WTC11 (cell line): ENCODE data around the gene B4GALT2. TPM values are rescaled to one million over a fixed set of nuclear protein-coding genes. Genes with fewer than 3 reads are reported as not detected.

Source experiments
- ATAC-seq: fragments of 200-7000 bp; cut with Tn5 transposase; 2 replicates; pipeline ENCODE4 v1.10.0; 2021; ENCODE audit warnings: mild to moderate bottlenecking, moderate library complexity
- CTCF ChIA-PET: fragments of 300-600 bp; sonication (Branson Sonifier 250); formaldehyde crosslinking; loops from one replicate; lab custom pipeline; 2021; ENCODE audit warnings: antibody characterized with exemption; lab: Charles Lee
- POLR2A ChIA-PET: fragments of 350-600 bp; sonication (Branson Sonifier 250); formaldehyde crosslinking; loops from one replicate; lab custom pipeline; 2021; ENCODE audit warnings: antibody characterized with exemption; lab: Charles Lee
- DNase-seq: peaks from one replicate; pipeline ENCODE4 v3.0.0; 2021; ENCODE audit warnings: low spot score
- H3K27ac Mint-ChIP-seq: 2 replicates; pipeline ENCODE4 v1.8.0; 2021; ENCODE audit warnings: mixed read lengths
- H3K27me3 Mint-ChIP-seq: 2 replicates; pipeline ENCODE4 v1.8.0; 2021; ENCODE audit warnings: low read depth, mild to moderate bottlenecking, moderate library complexity, mixed read lengths
- H3K36me3 Mint-ChIP-seq: 2 replicates; pipeline ENCODE4 v1.8.0; 2021; ENCODE audit warnings: mixed read lengths
- H3K4me1 Mint-ChIP-seq: 2 replicates; pipeline ENCODE4 v1.8.0; 2022; ENCODE audit warnings: mixed read lengths
- H3K4me3 Mint-ChIP-seq: 2 replicates; pipeline ENCODE4 v1.8.0; 2021; ENCODE audit warnings: mild to moderate bottlenecking, moderate library complexity, mixed read lengths
- H3K9me3 Mint-ChIP-seq: 2 replicates; pipeline ENCODE4 v1.8.0; 2021; ENCODE audit warnings: mixed read lengths
- CREM ChIP-seq: sonication (generic); formaldehyde crosslinking; IDR thresholded peaks from 2 replicates; pipeline ENCODE4 v1.8.1; 2022; ENCODE audit warnings: mild to moderate bottlenecking, missing genetic modification reagents, moderate library complexity
- CTCF ChIP-seq: fragments of 200-600 bp; IDR thresholded peaks from 2 replicates; pipeline ENCODE4 v1.8.0; 2022; ENCODE audit warnings: antibody characterized with exemption
- E2F5 ChIP-seq: sonication (generic); formaldehyde crosslinking; IDR thresholded peaks from 2 replicates; pipeline ENCODE4 v1.8.1; 2022; ENCODE audit warnings: mild to moderate bottlenecking, moderate library complexity, missing genetic modification reagents
- GABPB1 ChIP-seq: sonication (generic); formaldehyde crosslinking; IDR thresholded peaks from 2 replicates; pipeline ENCODE4 v1.8.1; 2023; ENCODE audit warnings: mild to moderate bottlenecking, missing genetic modification reagents
- JUN ChIP-seq: sonication (generic); formaldehyde crosslinking; IDR thresholded peaks from 2 replicates; pipeline ENCODE4 v1.8.0; 2023; ENCODE audit warnings: mild to moderate bottlenecking, missing genetic modification reagents
- KAT7 ChIP-seq: sonication (generic); formaldehyde crosslinking; IDR thresholded peaks from 2 replicates; pipeline ENCODE4 v1.8.1; 2023; ENCODE audit warnings: missing genetic modification reagents, mild to moderate bottlenecking, borderline replicate concordance
- NFE2L1 ChIP-seq: sonication (generic); formaldehyde crosslinking; IDR thresholded peaks from 2 replicates; pipeline ENCODE4 v1.8.1; 2023; ENCODE audit warnings: missing genetic modification reagents
- NR2C2 ChIP-seq: sonication (generic); formaldehyde crosslinking; IDR thresholded peaks from 2 replicates; pipeline ENCODE4 v1.8.0; 2022; ENCODE audit warnings: mild to moderate bottlenecking, missing genetic modification reagents
- SP1 ChIP-seq: sonication (generic); formaldehyde crosslinking; conservative IDR thresholded peaks from 2 replicates; pipeline ENCODE4 v1.8.1; 2022; ENCODE audit warnings: missing genetic modification reagents
- TCF7 ChIP-seq: sonication (generic); formaldehyde crosslinking; IDR thresholded peaks from 2 replicates; pipeline ENCODE4 v1.8.0; 2022; ENCODE audit warnings: mild to moderate bottlenecking, low read depth, missing genetic modification reagents, moderate library complexity
- ZNF138 ChIP-seq: sonication (generic); formaldehyde crosslinking; conservative IDR thresholded peaks from 2 replicates; pipeline ENCODE4 v1.8.1; 2022; ENCODE audit warnings: mild to moderate bottlenecking, moderate library complexity, missing genetic modification reagents
- ZNF671 ChIP-seq: fragments of 250-450 bp; sonication (Bioruptor Pico); IDR thresholded peaks from 2 replicates; pipeline ENCODE4 v1.8.0; 2021; ENCODE audit warnings: mild to moderate bottlenecking
- total RNA-seq: library from RNA; stranded (reverse); gene quantifications from 3 replicates; pipeline ENCODE4 v1.2.3, GENCODE V29; 2021
- TF ChIP-seq, protein P1 (sequence below): sonication (generic); formaldehyde crosslinking; IDR thresholded peaks from 2 replicates; pipeline ENCODE4 v1.8.0; 2023; ENCODE audit warnings: missing genetic modification reagents, mild to moderate bottlenecking, borderline replicate concordance
- TF ChIP-seq, protein P2 (sequence below): sonication (generic); formaldehyde crosslinking; IDR thresholded peaks from 2 replicates; pipeline ENCODE4 v1.8.1; 2023; ENCODE audit warnings: mild to moderate bottlenecking, missing genetic modification reagents, moderate library complexity
- TF ChIP-seq, protein P3 (sequence below): fragments of 250-450 bp; sonication (Bioruptor Pico); IDR thresholded peaks from 2 replicates; pipeline ENCODE4 v1.9.0; 2021; ENCODE audit warnings: mild to moderate bottlenecking, borderline replicate concordance

The B4GALT2 gene
- total RNA-seq, 1 experiment from 2014 or later, result 66.7 TPM

DNA sequence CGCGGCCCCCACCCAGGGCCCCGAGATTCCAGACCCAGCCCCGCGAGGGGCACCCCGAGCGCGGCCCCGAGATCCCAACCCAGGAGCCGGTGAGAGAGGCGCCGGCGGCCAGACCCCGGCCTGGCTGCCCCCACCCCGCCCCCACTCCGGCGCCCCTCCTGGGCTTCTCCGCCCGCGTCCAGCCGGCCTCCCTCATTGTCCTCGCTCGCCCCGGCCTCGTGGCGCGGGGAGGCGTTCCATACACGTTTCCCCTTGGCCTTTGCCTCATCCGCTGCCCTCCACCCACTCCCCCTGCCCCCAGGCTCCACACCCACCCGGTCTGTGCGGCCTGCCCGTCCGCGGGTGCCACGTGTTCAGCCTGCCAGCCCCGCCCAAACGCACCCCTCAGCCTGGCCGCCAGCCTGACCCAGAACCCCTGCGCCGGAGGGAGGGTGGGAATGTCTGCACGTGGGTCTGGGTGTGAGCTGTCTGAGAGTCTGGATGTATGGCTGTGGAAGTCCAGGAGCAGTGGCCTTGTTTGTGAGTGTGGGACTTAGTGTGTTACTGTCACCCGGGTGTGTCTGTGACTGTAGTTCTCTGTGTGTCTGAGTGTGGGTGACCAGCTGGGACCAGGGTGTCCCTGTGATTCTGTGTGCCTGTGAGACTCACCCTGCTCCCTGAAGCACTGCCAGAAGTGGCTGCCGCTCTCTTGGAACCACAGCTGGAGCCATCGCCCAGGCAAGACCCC lies 681 bp downstream of the B4GALT2 start (continued):
- TF ChIP-seq E2F5 (CRISPR knock-in tag) (no peak), NR2C2 (CRISPR knock-in tag) (peak; percentile 46), SP1 (CRISPR knock-in tag) (no peak)

GRCh38 chr1:43980255-43981134 lies 1.5 kb downstream of the B4GALT2 start:
- no peak overlapping the region for H3K27ac Mint-ChIP-seq
- peak overlapping the region; percentile 84 for H3K4me3 Mint-ChIP-seq
- no peaks in the 10 kb centered on the region; the same call in 1 of the 2 replicates for H3K27me3 Mint-ChIP-seq
- H3K9me3 Mint-ChIP-seq, result no peaks in the 10 kb centered on the region
- CTCF ChIA-PET, result interaction anchor here (1.1 kb wide), 1 partner anchor 12 kb away, joined by 4 read pairs; no protein-coding TSS in a partner anchor
- DNase-seq (no peak), ATAC-seq (no peak)
- peaks cover 31% of the 10 kb centered on the region for H3K4me1 Mint-ChIP-seq
- POLR2A ChIA-PET, result interaction anchor here (0.6 kb wide), 1 partner anchor 8 kb away, joined by 3 read pairs; no protein-coding TSS in a partner anchor
- H3K36me3 Mint-ChIP-seq, result peaks cover 27% of the 10 kb centered on the region
- TF ChIP-seq NFE2L1 (CRISPR knock-in tag) (0 out of 2 replicates have a peak, but pooled peaks have one; percentile 18), CTCF (no peak)

DNA sequence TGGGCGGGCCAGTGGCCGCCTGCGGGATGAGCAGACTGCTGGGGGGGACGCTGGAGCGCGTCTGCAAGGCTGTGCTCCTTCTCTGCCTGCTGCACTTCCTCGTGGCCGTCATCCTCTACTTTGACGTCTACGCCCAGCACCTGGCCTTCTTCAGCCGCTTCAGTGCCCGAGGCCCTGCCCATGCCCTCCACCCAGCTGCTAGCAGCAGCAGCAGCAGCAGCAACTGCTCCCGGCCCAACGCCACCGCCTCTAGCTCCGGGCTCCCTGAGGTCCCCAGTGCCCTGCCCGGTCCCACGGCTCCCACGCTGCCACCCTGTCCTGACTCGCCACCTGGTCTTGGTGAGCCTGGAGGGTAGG lies 2.1 kb downstream of the B4GALT2 start:
- ChIA-PET POLR2A (no interaction called here), CTCF (no interaction called here)
- peaks cover 27% of the 10 kb centered on the region for H3K4me1 Mint-ChIP-seq
- no peak for ATAC-seq
- no peak for TF ChIP-seq JUN (CRISPR knock-in tag)
- TF ChIP-seq, all 79 proteins: peak for 0
- H3K36me3 Mint-ChIP-seq, result peaks cover 29% of the 10 kb centered on the region
- no peak for DNase-seq
- no peak overlapping the region for H3K27ac Mint-ChIP-seq
- H3K4me3 Mint-ChIP-seq, result no peak overlapping the region; the same call in 1 of the 2 replicates
- H3K27me3 Mint-ChIP-seq, result no peaks in the 10 kb centered on the region; the same call in 1 of the 2 replicates
- H3K9me3 Mint-ChIP-seq, result no peaks in the 10 kb centered on the region

GRCh38 chr1:43981636-43982035 lies 2.6 kb downstream of the B4GALT2 start:
- DNase-seq (no peak), ATAC-seq (no peak)
- Mint-ChIP-seq H3K27me3 (no peaks in the 10 kb centered on the region; the same call in 1 of the 2 replicates), H3K36me3 (peaks cover 24% of the 10 kb centered on the region), H3K9me3 (no peaks in the 10 kb centered on the region), H3K4me3 (no peak overlapping the region), H3K4me1 (peaks cover 24% of the 10 kb centered on the region), H3K27ac (no peak overlapping the region)
- CTCF ChIA-PET, result no interaction called here
- POLR2A ChIA-PET, result no interaction called here
- TF ChIP-seq ZNF671 (CRISPR knock-in tag) (no peak), CREM (CRISPR knock-in tag) (no peak), ZNF138 (CRISPR knock-in tag) (no peak), KAT7 (no peak), TCF7 (CRISPR knock-in tag) (no peak), GABPB1 (CRISPR knock-in tag) (no peak)
- TF ChIP-seq, protein P1, sequence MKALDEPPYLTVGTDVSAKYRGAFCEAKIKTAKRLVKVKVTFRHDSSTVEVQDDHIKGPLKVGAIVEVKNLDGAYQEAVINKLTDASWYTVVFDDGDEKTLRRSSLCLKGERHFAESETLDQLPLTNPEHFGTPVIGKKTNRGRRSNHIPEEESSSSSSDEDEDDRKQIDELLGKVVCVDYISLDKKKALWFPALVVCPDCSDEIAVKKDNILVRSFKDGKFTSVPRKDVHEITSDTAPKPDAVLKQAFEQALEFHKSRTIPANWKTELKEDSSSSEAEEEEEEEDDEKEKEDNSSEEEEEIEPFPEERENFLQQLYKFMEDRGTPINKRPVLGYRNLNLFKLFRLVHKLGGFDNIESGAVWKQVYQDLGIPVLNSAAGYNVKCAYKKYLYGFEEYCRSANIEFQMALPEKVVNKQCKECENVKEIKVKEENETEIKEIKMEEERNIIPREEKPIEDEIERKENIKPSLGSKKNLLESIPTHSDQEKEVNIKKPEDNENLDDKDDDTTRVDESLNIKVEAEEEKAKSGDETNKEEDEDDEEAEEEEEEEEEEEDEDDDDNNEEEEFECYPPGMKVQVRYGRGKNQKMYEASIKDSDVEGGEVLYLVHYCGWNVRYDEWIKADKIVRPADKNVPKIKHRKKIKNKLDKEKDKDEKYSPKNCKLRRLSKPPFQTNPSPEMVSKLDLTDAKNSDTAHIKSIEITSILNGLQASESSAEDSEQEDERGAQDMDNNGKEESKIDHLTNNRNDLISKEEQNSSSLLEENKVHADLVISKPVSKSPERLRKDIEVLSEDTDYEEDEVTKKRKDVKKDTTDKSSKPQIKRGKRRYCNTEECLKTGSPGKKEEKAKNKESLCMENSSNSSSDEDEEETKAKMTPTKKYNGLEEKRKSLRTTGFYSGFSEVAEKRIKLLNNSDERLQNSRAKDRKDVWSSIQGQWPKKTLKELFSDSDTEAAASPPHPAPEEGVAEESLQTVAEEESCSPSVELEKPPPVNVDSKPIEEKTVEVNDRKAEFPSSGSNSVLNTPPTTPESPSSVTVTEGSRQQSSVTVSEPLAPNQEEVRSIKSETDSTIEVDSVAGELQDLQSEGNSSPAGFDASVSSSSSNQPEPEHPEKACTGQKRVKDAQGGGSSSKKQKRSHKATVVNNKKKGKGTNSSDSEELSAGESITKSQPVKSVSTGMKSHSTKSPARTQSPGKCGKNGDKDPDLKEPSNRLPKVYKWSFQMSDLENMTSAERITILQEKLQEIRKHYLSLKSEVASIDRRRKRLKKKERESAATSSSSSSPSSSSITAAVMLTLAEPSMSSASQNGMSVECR (CRISPR knock-in tag), result no peak
- TF ChIP-seq, protein P2, sequence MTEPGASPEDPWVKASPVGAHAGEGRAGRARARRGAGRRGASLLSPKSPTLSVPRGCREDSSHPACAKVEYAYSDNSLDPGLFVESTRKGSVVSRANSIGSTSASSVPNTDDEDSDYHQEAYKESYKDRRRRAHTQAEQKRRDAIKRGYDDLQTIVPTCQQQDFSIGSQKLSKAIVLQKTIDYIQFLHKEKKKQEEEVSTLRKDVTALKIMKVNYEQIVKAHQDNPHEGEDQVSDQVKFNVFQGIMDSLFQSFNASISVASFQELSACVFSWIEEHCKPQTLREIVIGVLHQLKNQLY (CRISPR knock-in tag), result no peak
- TF ChIP-seq, protein P3, sequence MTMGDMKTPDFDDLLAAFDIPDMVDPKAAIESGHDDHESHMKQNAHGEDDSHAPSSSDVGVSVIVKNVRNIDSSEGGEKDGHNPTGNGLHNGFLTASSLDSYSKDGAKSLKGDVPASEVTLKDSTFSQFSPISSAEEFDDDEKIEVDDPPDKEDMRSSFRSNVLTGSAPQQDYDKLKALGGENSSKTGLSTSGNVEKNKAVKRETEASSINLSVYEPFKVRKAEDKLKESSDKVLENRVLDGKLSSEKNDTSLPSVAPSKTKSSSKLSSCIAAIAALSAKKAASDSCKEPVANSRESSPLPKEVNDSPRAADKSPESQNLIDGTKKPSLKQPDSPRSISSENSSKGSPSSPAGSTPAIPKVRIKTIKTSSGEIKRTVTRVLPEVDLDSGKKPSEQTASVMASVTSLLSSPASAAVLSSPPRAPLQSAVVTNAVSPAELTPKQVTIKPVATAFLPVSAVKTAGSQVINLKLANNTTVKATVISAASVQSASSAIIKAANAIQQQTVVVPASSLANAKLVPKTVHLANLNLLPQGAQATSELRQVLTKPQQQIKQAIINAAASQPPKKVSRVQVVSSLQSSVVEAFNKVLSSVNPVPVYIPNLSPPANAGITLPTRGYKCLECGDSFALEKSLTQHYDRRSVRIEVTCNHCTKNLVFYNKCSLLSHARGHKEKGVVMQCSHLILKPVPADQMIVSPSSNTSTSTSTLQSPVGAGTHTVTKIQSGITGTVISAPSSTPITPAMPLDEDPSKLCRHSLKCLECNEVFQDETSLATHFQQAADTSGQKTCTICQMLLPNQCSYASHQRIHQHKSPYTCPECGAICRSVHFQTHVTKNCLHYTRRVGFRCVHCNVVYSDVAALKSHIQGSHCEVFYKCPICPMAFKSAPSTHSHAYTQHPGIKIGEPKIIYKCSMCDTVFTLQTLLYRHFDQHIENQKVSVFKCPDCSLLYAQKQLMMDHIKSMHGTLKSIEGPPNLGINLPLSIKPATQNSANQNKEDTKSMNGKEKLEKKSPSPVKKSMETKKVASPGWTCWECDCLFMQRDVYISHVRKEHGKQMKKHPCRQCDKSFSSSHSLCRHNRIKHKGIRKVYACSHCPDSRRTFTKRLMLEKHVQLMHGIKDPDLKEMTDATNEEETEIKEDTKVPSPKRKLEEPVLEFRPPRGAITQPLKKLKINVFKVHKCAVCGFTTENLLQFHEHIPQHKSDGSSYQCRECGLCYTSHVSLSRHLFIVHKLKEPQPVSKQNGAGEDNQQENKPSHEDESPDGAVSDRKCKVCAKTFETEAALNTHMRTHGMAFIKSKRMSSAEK (CRISPR knock-in tag), result no peak
